ENCODE measurements around the gene MYLK3. TPM values are rescaled to one million over a fixed set of nuclear protein-coding genes. Genes with fewer than 3 reads are reported as not detected.

MYLK3 gene
- total RNA-seq, 3 donors from 2014 or later: 0.03 to 0.63 (median 0.41) TPM

DNA sequence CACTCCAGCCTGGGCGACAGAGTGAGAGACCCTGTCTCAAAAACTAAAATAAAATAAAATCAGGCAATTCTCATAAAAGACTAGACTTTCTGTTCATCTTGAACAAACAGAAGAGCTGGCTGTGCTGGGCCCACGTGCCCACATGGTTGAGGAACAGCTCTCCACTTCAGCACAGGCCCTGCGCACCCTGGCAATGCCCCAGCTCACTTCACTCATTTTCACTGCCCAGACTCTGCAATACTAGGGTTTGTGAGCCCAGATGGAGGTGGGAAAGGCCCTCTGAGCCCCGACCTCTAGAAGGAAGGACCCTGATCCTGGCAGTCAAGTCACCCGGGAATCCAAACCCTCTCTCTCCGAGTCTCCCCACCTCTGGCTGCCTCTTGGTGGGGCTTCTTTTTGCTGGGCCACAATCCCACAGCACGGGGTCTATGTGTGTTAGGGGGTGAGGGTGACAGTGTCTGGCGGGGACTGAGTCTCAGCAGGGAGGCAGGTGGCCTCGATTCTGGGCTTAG, 14.8 kb downstream of the MYLK3 start:
- DNase-seq (no peak), ATAC-seq (no peak)
- intact Hi-C loops (cut with DNase I, micrococcal nuclease): no loop called here
- Histone ChIP-seq H3K4me3 (no peak overlapping the region), H3K4me1 (ENCODE audit: low read depth) (no peaks in the 10 kb centered on the region), H3K36me3 (ENCODE audit: low read depth) (no peaks in the 10 kb centered on the region), H3K9me3 (no peaks in the 10 kb centered on the region)
- TF ChIP-seq, protein P1, sequence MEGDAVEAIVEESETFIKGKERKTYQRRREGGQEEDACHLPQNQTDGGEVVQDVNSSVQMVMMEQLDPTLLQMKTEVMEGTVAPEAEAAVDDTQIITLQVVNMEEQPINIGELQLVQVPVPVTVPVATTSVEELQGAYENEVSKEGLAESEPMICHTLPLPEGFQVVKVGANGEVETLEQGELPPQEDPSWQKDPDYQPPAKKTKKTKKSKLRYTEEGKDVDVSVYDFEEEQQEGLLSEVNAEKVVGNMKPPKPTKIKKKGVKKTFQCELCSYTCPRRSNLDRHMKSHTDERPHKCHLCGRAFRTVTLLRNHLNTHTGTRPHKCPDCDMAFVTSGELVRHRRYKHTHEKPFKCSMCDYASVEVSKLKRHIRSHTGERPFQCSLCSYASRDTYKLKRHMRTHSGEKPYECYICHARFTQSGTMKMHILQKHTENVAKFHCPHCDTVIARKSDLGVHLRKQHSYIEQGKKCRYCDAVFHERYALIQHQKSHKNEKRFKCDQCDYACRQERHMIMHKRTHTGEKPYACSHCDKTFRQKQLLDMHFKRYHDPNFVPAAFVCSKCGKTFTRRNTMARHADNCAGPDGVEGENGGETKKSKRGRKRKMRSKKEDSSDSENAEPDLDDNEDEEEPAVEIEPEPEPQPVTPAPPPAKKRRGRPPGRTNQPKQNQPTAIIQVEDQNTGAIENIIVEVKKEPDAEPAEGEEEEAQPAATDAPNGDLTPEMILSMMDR (IDR thresholded peaks at IDR 0.05): no peak

DNA sequence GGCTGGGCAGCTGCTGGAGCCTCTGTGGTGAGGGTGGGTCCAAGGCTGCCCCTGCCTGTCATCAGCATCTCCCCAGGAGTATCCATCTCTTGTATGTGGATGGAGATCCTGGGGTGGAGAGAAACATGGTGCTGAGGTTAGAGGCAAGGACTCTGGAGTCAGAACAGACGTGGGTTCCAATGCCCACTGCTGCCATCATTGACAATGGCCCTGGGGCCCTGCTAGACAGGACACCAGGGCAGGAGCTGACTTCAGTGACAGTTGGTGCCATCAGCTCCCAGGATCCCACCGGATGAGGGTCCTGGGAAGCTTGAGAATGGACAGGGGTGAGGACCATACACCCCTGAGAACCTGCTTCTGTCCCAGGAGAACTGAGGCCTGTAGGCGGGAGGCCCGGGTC, 15.6 kb downstream of the MYLK3 start:
- intact Hi-C loops (cut with DNase I, micrococcal nuclease): no loop called here
- Histone ChIP-seq H3K36me3 (ENCODE audit: low read depth) (no peaks in the 10 kb centered on the region), H3K9me3 (no peaks in the 10 kb centered on the region), H3K4me1 (ENCODE audit: low read depth) (no peaks in the 10 kb centered on the region), H3K4me3 (no peak overlapping the region)
- ATAC-seq (no peak), DNase-seq (no peak)
- TF ChIP-seq, protein P1 (IDR thresholded peaks at IDR 0.05): no peak

DNA sequence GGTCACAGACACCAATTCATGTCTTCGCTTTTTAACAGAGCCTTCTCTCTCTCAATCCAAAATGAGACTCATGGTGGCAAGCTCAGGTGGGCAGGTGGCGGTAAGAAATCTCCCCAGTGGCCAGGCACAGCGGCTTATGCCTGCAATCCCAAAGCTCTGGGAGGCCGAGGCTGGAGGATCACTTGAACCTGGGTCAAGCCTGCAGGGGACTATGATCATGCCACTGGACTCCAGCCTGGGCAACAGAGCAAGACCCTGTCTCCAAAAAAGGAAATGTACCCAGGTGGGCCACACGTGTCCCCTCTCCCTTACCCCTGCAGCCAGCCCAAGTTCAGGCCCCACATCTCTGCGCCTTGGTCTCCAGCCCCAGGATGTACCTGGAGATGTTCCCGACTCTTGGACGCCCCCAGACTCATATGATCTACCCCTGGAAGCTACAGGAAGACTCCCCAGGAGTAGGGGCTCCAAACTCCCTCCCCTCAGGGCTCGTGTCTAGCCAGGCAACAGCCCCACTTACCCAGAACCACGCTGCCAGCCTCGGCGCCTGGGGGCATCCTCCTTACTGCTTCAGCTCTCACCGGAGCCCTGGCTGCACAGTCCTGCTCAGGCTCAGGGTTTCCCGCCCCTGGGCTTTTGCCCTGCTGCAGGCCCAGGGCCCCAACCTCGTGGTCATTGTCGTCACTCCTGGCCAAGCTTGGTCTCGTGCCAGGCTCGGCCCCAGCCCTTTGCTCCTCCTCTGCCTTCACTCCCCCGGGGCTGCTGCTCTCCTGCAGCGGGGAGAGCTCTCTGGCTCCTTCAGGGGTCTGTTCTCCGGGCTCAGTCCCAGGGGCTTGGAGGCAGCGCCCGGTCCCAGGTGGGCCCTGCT, 16.2 kb downstream of the MYLK3 start:
- Histone ChIP-seq H3K9me3 (no peaks in the 10 kb centered on the region), H3K4me3 (no peak overlapping the region), H3K4me1 (ENCODE audit: low read depth) (no peaks in the 10 kb centered on the region), H3K36me3 (ENCODE audit: low read depth) (no peaks in the 10 kb centered on the region)
- intact Hi-C loops (cut with DNase I, micrococcal nuclease): no loop called here
- no peak for ATAC-seq
- no peak for DNase-seq
- TF ChIP-seq, protein P1 (IDR thresholded peaks at IDR 0.05): no peak

DNA sequence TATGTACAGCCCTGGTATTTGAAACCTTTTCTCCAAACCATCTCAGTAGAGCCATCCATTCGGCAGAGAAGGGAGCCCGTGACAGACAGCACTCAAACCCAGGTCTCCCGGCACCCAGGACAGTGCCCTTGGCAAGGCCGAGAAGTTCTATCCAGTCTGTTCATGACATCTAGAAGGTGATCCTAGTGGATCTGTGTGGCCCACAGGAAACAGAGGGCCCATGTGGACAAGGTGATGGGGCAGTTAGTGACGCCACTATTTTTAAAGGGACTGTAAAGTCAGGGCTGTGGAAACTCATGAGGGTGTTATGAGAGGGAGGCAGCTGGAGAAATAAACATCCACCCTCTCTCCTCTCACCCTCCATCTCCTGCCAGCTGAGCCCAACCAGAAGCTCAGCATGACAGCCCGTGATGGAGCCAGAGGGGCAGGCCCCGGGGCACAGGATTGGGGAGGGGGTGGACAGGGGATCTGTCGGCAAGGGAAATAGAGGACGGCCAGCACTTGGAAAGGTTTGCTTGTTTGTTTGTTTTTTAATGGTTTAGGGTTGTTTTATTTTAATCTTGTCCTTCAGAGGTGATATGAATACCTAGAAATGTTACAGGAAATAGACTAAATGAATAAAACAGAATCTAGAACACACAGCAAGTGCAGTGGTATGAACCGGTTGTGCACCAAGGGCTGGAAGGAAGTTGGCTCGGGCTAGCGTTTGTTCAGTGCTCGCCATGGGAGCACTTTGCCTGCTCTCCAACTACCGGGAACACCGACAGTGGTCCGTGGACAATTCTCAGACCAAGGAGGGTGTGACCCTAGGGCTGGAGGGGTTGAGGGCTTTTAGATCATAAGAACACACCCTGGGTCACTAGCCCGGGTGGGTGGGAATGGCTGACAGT, 17.1 kb downstream of the MYLK3 start:
- H3K4me3 ChIP-seq: no peak overlapping the region
- TF ChIP-seq, protein P1 (IDR thresholded peaks at IDR 0.05): no peak
- H3K4me1 ChIP-seq (ENCODE audit: low read depth): no peaks in the 10 kb centered on the region
- no peak for DNase-seq
- no peaks in the 10 kb centered on the region for H3K9me3 ChIP-seq
- no peak for ATAC-seq
- intact Hi-C loops (cut with DNase I, micrococcal nuclease): no loop called here
- no peaks in the 10 kb centered on the region for H3K36me3 ChIP-seq (ENCODE audit: low read depth)

DNA sequence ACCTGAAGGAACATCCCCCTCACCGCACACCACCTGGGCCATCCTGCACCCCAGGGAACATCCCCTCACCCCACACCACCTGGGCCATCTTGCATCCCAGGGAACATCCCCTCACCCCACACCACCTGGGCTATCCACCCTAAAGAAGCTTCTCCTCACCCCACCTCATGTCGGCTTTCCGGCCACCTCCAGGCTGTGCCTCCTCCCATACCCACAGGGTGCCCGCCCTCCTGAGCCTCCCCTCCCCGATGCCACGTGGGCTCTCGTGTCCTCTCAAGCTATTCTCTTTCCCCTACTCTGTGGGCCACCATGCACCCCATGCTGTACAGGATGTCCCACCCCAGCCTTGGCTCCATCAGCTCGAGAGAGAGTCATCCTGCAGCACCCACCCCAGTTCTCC, 18.0 kb downstream of the MYLK3 start:
- TF ChIP-seq, protein P1 (IDR thresholded peaks at IDR 0.05): no peak
- ATAC-seq: no peak

More for the DNA sequence above, 18.0 kb downstream of the MYLK3 start:
- DNase-seq: no peak
- no peaks in the 10 kb centered on the region for H3K36me3 ChIP-seq (ENCODE audit: low read depth)
- H3K4me3 ChIP-seq: no peak overlapping the region
- no peaks in the 10 kb centered on the region for H3K9me3 ChIP-seq
- intact Hi-C loops (cut with DNase I, micrococcal nuclease): no loop called here
- no peaks in the 10 kb centered on the region for H3K4me1 ChIP-seq (ENCODE audit: low read depth)

Data from mucosa of descending colon (tissue), 3 donors.